Measurements from ENCODE around the gene PRICKLE4.
"Not testable (repeated sequence)": the region's sequence is repeated elsewhere in the genome, so short reads cannot be mapped to it uniquely, and the experiment has no call there.

Gene PRICKLE4

DNA sequence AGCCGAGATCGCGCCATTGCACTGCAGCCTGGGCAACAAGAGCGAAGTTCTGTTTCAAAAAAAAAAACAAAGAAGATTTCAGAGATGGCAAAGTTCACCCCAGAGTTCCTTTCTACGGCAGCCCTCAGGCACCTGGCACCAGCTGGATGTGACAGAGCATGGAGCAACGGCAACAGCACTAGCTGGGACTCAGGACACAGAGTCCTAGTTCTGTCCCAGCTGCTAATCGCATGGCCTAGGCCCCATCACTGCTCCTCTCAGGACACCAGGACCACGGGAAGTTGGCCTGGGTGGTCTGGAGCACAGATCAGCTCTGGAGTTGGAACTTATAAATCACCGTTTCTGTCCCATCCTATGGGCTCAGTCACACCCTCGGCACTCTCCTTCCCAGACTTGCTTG, 34.5 kb upstream of the PRICKLE4 start:
- no peak for DNase-seq

DNA sequence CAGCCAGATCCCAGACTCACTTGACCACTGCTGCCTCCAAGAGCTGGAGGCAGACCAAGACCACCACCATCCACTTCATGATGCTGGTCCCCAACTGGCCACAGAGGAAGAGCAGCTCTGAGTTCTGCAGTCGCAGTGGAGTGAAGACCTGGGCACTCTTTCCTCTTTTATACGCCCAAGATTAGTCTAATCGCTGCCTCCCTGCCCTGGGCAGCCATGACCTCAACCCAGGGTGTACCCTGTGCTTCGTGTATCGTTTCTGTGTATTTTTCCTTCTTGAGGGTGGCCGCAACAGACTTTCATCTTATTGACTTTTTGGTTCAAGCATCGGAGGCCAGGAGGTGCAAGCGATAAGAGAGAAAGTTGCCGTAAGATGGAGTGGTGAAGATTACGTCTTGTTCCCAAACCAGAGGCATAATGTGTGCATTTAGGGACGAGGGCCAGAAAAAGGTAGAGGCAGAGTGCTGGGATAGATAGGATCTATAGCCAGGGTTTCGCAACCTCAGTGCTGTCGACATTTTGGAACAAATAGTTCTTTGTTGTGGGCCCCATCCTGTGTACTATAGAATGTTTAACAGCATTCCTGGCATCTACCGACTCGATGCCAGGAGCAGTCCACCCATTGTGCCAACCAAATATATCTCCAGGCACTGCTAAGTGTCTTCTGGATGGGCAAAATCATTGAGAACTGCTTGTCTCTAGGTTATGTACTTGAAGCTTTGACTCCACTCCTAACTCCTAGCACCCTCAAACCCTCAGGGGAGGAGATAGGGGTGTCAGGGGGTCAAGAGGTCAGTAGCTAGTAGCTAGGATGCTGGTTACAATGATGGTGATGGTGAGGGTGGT, 33.1 kb upstream of the PRICKLE4 start, which contains the start of gene PGC:
Gene PGC, minus strand, starts transcription at position 142 of the 846 bp plus-strand sequence. Its CDS starts 63 bp downstream, at position 79.
- no peak for DNase-seq

DNA sequence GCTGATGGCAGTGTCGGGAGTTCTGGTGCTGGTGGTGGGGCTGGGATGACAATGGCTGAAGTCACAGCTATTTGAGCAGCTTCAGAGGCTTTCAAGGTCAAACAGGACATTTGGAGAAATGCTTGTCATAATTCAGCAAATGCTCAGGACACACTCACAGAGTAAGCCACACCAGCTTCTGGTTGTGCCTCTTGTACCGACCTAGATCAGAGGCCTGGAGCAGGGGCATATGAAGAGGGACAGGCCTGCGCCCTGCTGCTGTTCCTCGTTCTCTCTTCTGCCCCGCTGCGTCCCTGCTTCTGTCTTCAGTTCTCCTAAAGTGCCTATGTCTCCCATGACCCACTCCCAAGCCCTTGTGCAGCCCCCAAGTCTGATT, 32.5 kb upstream of the PRICKLE4 start:
- no peak for DNase-seq

DNA sequence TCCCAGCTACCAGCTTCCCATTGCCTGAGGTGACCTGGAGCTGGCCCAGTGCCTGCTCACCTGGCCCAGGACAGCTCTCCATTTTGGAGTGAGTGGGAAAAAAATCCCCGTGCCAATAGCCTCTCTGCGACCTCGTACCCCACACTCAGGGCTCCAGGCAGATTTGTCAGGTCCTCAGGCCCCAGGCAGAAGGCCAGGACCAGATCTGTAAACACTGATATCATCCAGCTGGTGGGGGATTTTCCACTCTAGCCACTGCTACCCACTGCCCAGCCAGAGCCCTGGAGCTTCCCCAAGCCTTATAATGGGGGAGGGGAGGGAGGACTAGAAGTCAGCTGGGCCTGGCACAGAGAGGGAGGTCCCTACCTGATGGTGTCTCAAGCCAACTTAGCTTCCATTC, 32.0 kb upstream of the PRICKLE4 start:
- no peak for DNase-seq

- DNase-seq = no peak
Observed at GRCh38 chr6:41750374-41750773, 30.2 kb upstream of the PRICKLE4 start.

DNA sequence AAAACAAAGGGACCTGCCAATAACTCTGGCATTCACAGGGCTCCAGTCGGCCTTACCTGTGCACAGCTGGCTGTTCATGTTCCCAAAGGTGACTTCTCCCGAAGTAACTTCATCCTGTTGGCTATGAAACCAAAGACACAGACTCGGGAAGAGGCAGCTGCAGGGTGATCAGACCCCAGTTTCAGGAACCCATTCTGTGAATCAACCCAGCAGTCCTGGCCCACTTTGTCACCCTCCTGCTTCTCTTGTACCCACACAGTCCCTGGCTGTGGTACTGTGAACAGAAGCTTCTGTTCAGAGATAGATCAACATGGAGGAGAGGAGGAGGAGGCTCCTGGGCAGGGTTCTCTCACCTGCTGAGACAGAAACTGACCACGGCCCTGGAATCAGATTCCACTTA, 24.7 kb upstream of the PRICKLE4 start:
- no peak for DNase-seq

- no peak for DNase-seq
Observed at GRCh38 chr6:41756354-41756753, 24.2 kb upstream of the PRICKLE4 start.

GRCh38 chr6:41757271-41757670, 23.3 kb upstream of the PRICKLE4 start:
- DNase-seq = no peak

DNA sequence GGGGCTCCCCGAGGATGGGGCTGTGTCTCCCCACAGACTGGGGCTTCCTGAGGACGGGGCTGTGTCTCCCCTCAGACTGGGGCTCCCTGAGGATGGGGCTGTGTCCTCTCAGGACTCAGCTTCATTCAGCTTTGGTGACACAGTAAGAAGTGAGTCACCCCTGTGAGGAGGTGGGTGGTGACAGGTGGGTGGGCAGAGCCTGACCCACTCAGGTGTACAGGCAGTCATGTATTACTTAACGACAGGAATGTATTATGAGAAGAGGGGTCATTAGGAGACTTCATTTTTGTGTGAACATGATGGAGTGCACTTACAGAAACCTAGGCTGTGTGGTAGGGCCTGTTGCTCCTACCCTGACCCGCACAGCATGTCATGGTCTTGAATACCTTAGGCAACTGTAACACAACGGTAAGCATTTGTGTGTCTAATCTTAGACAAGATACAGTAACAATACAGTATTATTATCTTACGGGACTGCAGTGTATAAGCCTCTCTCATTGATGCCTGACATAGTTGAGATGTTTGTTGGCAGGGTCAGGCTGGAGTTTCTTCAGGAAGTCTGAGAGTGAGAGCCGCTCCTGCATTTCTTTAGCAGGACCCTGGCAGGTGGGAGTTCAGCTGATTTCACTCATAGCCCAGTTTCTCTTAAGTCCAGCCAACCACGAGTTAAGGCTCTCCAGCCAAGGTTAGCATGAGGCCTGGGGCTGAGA, 22.5 kb upstream of the PRICKLE4 start:
- DNase-seq = no peak

GRCh38 chr6:41758641-41759035, 21.9 kb upstream of the PRICKLE4 start:
- DNase-seq = no peak

- DNase-seq = no peak
Observed at GRCh38 chr6:41759106-41759904, 21.3 kb upstream of the PRICKLE4 start.

- no peak for DNase-seq
Observed at GRCh38 chr6:41759905-41760579, 20.5 kb upstream of the PRICKLE4 start.

- DNase-seq = no peak
Observed at GRCh38 chr6:41763470-41763869, 17.1 kb upstream of the PRICKLE4 start.

DNA sequence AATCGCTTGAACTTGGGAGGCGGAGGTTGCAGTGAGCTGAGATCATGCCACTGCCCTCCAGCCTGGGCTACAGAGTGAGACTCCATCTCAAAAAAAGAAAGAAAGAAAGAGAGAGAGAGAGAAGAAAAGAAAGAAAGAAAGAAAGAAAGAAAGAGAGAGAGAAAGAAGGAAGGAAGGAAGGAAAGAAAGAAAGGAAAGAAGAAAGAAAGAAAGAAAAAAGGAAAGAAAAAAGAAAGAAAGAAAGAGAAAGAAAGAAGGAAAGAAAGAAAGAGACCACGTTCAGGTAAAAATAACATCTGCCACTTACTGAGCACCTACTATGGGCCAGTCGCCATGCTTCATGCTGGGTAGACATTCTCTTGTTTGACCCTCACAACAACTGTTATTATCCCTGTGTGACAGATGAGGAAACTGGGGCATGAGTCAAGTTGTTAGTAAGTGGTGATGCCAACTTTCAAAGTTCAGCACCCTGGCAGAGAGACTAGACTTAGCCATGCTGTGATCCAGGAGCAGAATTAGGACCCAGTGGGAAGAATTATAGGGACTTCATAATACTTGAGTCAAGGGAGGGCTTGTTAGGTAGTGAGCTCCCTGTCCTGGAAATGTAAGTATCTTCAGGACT, 14.4 kb upstream of the PRICKLE4 start:
- DNase-seq = not testable (repeated sequence)

DNA sequence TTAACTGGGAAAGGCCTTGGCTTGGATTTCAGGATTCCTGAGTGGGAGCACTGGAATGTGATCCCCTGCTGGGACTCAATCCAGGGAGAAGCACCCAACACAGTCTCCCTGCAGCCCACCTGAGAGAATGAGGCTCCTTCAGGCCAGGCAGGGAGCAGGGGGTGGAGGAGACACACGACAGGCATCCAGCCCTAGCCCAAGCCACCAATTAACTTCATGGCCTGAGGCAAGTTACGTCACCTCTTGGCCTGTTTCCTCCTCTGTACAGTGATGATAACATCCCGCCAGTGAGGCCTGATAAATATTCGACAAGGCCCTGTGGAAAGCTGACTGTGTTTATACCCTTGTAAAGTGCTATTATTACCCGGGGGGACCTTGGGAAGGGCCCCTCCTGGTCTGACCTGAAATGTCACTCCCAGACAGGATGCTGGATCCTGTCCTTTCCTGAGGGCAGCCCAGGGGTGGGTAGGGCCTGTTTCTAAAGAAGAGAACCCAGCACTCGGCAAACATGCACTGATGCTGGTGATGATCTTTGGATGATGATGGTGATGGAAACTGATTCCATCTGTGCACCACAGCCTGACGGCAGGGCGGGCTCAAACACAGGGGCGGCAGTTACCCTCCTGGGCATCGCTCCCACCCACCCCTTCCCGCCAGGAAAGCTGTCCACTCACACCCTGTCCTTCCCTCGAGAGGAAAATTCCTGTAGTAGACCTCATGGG, 13.3 kb upstream of the PRICKLE4 start:
- no peak for DNase-seq

GRCh38 chr6:41768545-41769308, 11.9 kb upstream of the PRICKLE4 start:
- DNase-seq = no peak

DNA sequence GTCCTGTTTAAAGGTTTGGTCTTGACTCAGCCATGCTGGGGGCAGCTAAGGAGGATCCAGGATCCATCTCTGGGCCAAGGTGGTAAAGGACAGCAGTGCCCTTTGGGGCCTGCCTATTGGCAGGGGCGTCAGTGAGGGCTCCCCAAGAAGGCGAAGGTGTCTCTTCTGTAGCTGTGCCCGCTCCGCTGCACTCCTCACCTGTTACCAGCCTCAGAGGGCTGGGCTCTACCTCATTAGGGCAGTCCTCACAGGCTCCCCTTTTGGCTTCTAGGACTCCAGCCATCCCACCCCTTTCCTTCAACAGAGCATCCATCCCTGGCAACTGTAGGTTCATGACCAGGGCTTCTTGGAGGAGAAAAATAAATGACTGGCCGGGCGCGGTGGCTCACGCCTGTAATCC, 11.2 kb upstream of the PRICKLE4 start:
- DNase-seq = no peak

- DNase-seq = no peak
Observed at GRCh38 chr6:41770381-41771057, 10.1 kb upstream of the PRICKLE4 start.

DNA sequence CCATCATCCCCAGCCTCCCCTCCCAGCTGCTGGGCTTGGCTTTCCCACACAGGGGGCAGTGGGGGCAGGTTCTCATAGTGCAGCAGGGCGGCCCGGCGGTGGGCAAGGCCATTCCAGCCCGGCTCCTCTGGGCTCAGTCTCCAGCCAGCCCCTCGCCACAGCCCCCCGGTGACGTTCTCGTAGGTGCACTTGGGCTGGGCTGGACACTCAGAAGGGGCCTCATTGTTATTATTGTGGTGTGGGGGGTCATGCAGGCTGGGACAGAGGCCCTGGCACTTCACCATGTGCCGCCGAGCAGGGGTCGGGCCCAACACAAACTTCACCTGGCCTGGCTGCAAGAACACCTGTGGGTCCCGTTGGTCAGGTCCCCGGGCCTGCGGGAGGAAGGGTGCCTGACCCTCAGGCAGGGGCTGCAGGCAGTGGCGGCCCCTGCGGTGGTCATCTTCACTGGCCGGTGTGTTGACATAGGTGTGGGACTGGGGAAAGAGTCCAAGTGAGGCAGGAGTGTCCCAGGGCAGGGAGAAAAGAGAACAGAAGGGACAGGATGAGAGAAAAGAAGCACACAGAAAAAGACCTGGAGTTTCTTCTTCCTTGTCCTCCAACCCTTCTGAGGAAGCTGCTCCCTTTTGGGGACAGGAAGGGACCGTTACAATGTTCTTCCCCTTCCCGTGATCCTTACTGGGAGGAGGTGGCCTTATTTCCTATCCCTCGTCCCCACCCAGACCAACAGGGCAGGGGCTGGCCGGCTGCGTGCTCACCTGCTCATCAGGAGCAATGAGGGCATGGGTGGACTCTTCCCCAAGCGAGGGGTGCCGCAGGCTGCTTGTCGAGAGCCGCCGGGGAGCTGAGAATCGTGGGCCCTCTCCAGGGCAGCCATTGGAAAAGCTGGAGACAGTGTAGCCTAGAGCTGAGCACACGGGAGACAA, 9.3 kb upstream of the PRICKLE4 start:
- no peak for DNase-seq

Measured in cortex of kidney (tissue), 1 donor.